ENCODE measurements around the gene COG6. TPM values are rescaled to one million over a fixed set of nuclear protein-coding genes. Genes with fewer than 3 reads are reported as not detected.

Gene COG6
- total RNA-seq, 1 experiment from 2014 or later = 23.7 TPM

DNA sequence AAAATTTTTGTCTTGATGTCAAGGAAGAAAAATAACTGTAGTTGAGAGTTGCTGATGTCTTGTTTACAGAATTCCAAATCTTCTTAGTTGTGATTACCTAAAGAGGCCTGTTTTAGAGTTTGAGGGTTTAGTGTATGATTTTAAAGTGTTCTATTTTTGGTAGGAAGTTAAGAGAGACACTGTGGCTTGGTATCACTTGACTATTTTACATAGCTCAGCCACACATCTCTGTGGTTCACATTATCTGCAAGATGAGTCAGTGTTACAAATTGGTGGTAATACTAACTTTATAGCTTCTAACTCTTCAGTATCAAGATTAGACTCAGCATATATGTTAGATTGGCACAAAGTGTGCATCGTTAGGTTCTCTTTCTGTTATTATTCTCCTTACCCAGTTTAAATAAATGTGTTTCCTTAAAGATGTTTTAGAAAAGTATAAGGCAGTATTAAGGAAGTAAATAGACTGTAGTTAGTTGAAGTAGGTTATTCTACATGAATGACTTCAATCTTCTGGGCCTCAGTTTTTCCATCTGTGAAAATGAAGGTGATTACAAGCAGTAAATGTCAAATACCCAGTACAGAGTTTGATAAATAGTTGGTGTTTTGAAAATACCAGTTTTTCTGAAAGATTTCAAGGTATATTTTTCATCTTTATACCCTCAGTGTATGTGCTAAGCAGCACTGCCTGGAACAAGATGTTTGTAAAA, 33.4 kb downstream of the COG6 start:
- Histone ChIP-seq H3K36me3 (ENCODE audit: low read depth) (no peaks in the 10 kb centered on the region), H4K20me1 (ENCODE audit: insufficient read depth) (no peaks in the 10 kb centered on the region), H3K9me2 (ENCODE audit: insufficient read depth) (no peaks in the 10 kb centered on the region), H3F3A (ENCODE audit: insufficient read depth, low read depth) (0 out of 2 replicates have a peak, but pooled peaks cover 1% of the 10 kb centered on the region), H3K4me1 (replicated peaks; ENCODE audit: insufficient read depth) (no peaks in the 10 kb centered on the region), H3K27ac (no peak overlapping the region), H3K4me3 (no peak overlapping the region), H2AFZ (no peak overlapping the region), H3K27me3 (ENCODE audit: insufficient read depth, low read depth) (no peaks in the 10 kb centered on the region), H3K9me3 (ENCODE audit: insufficient read depth, low read depth) (no peaks in the 10 kb centered on the region), H3K4me2 (no peak overlapping the region), H3K79me2 (ENCODE audit: low read depth) (no peaks in the 10 kb centered on the region)
- ChIA-PET CTCF (no interaction called here), POLR2A (ENCODE audit: unreplicated experiment) (no interaction called here)
- intact Hi-C loops (cut with micrococcal nuclease; ENCODE audit: unreplicated experiment) = no loop called here
- no TSS peak for BruUV-seq (replicated peaks)
- no peak for TF ChIP-seq EZH2 (IDR thresholded peaks at IDR 0.05; ENCODE audit: low read depth)
- no peak for TF ChIP-seq CTCF (conservative IDR thresholded peaks at IDR 0.05)
- no peak for DNase-seq

DNA sequence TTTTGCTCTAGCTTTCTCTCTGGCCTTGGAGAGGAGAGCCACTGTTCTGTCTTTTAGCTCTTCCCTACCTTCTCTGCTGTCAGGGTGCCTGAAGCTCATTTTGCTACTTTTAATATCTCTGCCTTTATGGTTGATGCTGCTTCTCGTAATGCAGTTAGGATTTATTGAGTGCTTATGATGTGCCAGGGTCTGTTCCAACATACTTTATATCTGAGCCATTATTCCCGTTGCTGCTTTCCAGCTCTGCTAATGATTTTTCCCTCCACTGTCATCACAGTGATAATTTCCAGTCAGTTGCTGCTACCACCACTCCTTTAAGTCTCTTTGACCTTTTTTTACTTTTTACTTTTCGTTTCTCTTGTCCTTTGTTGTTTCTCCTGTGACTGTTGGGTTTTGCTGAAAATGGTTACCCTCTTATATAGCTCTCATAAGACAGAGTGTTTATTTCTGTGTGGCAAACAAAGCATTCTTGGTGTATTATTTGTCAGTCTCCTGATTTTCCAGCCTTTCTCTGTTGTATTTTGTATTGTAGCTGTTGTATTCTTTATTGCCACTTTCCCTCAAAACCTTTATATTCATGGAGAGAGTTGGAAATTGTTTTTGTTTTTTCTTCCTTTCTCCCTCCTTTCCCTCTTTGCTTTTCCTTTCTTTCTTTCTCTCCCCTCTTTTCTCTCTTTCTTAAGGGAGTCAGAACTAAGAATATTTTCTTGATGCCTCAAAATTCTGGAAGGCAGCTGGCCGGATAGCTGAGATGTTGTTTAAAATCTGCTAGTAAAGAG, 37.4 kb downstream of the COG6 start:
- intact Hi-C loops (cut with micrococcal nuclease; ENCODE audit: unreplicated experiment) = no loop called here
- H3K27me3 ChIP-seq (ENCODE audit: insufficient read depth, low read depth) = no peaks in the 10 kb centered on the region
- no peaks in the 10 kb centered on the region for H3K9me2 ChIP-seq (ENCODE audit: insufficient read depth)
- no peak for DNase-seq
- no peaks in the 10 kb centered on the region for H4K20me1 ChIP-seq (ENCODE audit: insufficient read depth)
- H3F3A ChIP-seq (ENCODE audit: insufficient read depth, low read depth) = no peaks in the 10 kb centered on the region
- POLR2A ChIA-PET (ENCODE audit: unreplicated experiment) = interaction anchor here (0.8 kb wide), 1 partner anchor 745 kb away, joined by 3 read pairs; no protein-coding TSS in a partner anchor
- no peak overlapping the region for H3K4me2 ChIP-seq
- no peak for TF ChIP-seq EZH2 (IDR thresholded peaks at IDR 0.05; ENCODE audit: low read depth)
- TF ChIP-seq CTCF (conservative IDR thresholded peaks at IDR 0.05) = no peak
- H3K36me3 ChIP-seq (ENCODE audit: low read depth) = no peaks in the 10 kb centered on the region
- no peak overlapping the region for H3K4me3 ChIP-seq
- no peaks in the 10 kb centered on the region for H3K4me1 ChIP-seq (replicated peaks; ENCODE audit: insufficient read depth)
- H3K9me3 ChIP-seq (ENCODE audit: insufficient read depth, low read depth) = no peaks in the 10 kb centered on the region
- no peak overlapping the region for H2AFZ ChIP-seq
- H3K79me2 ChIP-seq (ENCODE audit: low read depth) = no peaks in the 10 kb centered on the region
- no TSS peak for BruUV-seq (replicated peaks)
- CTCF ChIA-PET = no interaction called here
- no peak overlapping the region for H3K27ac ChIP-seq

DNA sequence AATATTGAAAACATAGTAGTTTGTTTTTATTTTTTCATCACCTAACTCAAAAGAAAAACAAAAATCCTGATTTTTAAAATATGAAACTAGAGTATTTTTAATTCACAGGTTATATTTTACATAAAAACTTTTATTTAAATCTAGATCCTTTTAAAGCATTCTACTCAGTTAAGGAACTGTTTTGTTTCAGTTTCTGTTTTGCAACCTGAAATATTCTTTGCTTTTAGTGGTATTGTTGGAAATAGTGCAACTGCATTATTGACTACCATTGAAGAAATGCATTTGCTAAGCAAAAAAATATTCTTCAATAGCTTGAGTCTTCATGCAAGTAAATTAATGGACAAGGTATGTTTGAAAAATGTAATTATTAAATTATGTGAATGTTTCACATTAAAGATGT, 43.8 kb downstream of the COG6 start:
- ChIA-PET POLR2A (ENCODE audit: unreplicated experiment) (no interaction called here), CTCF (no interaction called here)
- Histone ChIP-seq H2AFZ (no peak overlapping the region), H3K9me3 (ENCODE audit: insufficient read depth, low read depth) (no peaks in the 10 kb centered on the region), H4K20me1 (ENCODE audit: insufficient read depth) (no peaks in the 10 kb centered on the region), H3K4me1 (replicated peaks; ENCODE audit: insufficient read depth) (no peaks in the 10 kb centered on the region), H3K27me3 (ENCODE audit: insufficient read depth, low read depth) (no peaks in the 10 kb centered on the region), H3F3A (ENCODE audit: insufficient read depth, low read depth) (no peaks in the 10 kb centered on the region), H3K79me2 (ENCODE audit: low read depth) (no peaks in the 10 kb centered on the region), H3K4me2 (no peak overlapping the region), H3K9me2 (ENCODE audit: insufficient read depth) (no peaks in the 10 kb centered on the region), H3K27ac (no peak overlapping the region), H3K4me3 (no peak overlapping the region), H3K36me3 (ENCODE audit: low read depth) (no peaks in the 10 kb centered on the region)
- TF ChIP-seq EZH2 (IDR thresholded peaks at IDR 0.05; ENCODE audit: low read depth) (no peak), CTCF (conservative IDR thresholded peaks at IDR 0.05) (no peak)
- no TSS peak for BruUV-seq (replicated peaks)
- intact Hi-C loops (cut with micrococcal nuclease; ENCODE audit: unreplicated experiment) = no loop called here
- DNase-seq = no peak

All from PC-9 (cell line).